GM23338 (cell line): Measurements from ENCODE around the gene MPZ.
"Not testable (repeated sequence)": the region's sequence is repeated elsewhere in the genome, so short reads cannot be mapped to it uniquely, and the experiment has no call there.

ENCODE experiments used
- CREB1 ChIP-seq: fragments of 250-450 bp; sonication (Bioruptor Pico); IDR thresholded peaks from 2 replicates; pipeline ENCODE4 v1.5.0; 2020; ENCODE audit warnings: low read depth, mild to moderate bottlenecking, moderate library complexity
- CTCF ChIP-seq, 2 experiments: fragments of 200-600 bp in 1 of 2; sonication (generic) in 1 of 2; conservative IDR thresholded peaks; 2 replicates each; pipeline versions ENCODE4 v1.5.1 to v1.6.1; 2016 to 2017; ENCODE audit warnings: antibody characterized with exemption in 2 of 2, low read depth in 2 of 2, mild to moderate bottlenecking in 2 of 2, moderate library complexity in 1 of 2
- ETS1 ChIP-seq: IDR thresholded peaks from 2 replicates; pipeline ENCODE4 v1.6.1; 2016; ENCODE audit warnings: antibody characterized with exemption
- EZH2 ChIP-seq: fragments of 200-600 bp; sonication (generic); IDR thresholded peaks from one replicate; pipeline ENCODE4 v1.8.0; 2017; ENCODE audit warnings: antibody characterized with exemption, mild to moderate bottlenecking, low read depth; ENCODE audit not compliant: unreplicated experiment
- EZH2phosphoT487 ChIP-seq: fragments of 200-600 bp; sonication (generic); IDR thresholded peaks from one replicate; pipeline ENCODE4 v1.8.1; 2018; ENCODE audit warnings: antibody characterized with exemption; ENCODE audit not compliant: unreplicated experiment
- JUNB ChIP-seq: IDR thresholded peaks from one replicate; pipeline ENCODE4 v1.6.1; 2016; ENCODE audit warnings: antibody characterized with exemption; ENCODE audit not compliant: unreplicated experiment
- POLR2AphosphoS5 ChIP-seq: IDR thresholded peaks from 2 replicates; pipeline ENCODE4 v1.6.1; 2016; ENCODE audit warnings: antibody characterized with exemption, low read depth
- REST ChIP-seq: IDR thresholded peaks from one replicate; pipeline ENCODE4 v1.6.1; 2018; ENCODE audit warnings: antibody characterized with exemption; ENCODE audit not compliant: unreplicated experiment
- ZNF331 ChIP-seq: fragments of 250-450 bp; sonication (Bioruptor Pico); IDR thresholded peaks from 2 replicates; pipeline ENCODE4 v1.5.0; 2020; ENCODE audit warnings: low read depth, mild to moderate bottlenecking, moderate library complexity

GRCh38 chr1:161257109-161257508 is 52.7 kb downstream of the MPZ start:
- not testable (repeated sequence) for TF ChIP-seq REST; CTCF (conservative IDR thresholded peaks at IDR 0.05; ENCODE audit: low read depth in 2 of 2); EZH2; EZH2phosphoT487; JUNB; POLR2AphosphoS5; CREB1 (CRISPR knock-in tag); ETS1; ZNF331 (CRISPR knock-in tag)
